Right atrium auricular region (tissue), 2 donors: ENCODE results near the gene SYNPO2. TPM values are rescaled to one million over a fixed set of nuclear protein-coding genes. Genes with fewer than 3 reads are reported as not detected.
A peak's percentile ranks its signal among the peaks of the same experiment; 100 is the strongest.

Source experiments
- DNase-seq: peaks from one replicate; pipeline ENCODE4 v3.0.0-alpha.2; 2019; ENCODE audit warnings: low spot score
- H3K27ac ChIP-seq, 2 donors: fragments of 200-600 bp; sonication (generic); 1 replicate in 1 of 2; 2 replicates in 1 of 2; pipeline ENCODE4 v1.5.1; 2016 to 2019
- H3K27me3 ChIP-seq, 2 donors: fragments of 200-600 bp; sonication (generic); one replicate each; pipeline versions ENCODE4 v1.5.1 to v1.6.0; 2017 to 2019
- H3K36me3 ChIP-seq: fragments of 200-600 bp; sonication (generic); one replicate; pipeline ENCODE4 v1.5.1; 2016
- H3K4me1 ChIP-seq, 2 donors: fragments of 200-600 bp; sonication (generic); one replicate each; pipeline versions ENCODE4 v1.5.1 to v1.6.0; 2017 to 2019
- H3K4me3 ChIP-seq, 2 donors: fragments of 200-600 bp; sonication (generic); 1 replicate in 1 of 2; 2 replicates in 1 of 2; pipeline ENCODE4 v1.5.1; 2017 to 2019; ENCODE audit warnings: mild to moderate bottlenecking in 1 of 2, moderate library complexity in 1 of 2
- H3K9me3 ChIP-seq, 2 donors: fragments of 200-600 bp; sonication (generic); one replicate each; pipeline ENCODE4 v1.5.1; 2019
- total RNA-seq, 2 donors: library from RNA; depleted of rRNA; stranded (reverse); fragments of >200 nt; gene quantifications; one replicate each; pipeline ENCODE4 v1.1.0, GENCODE V29; 2016
- TF ChIP-seq, protein P1 (sequence below), 2 donors: fragments of 200-600 bp; sonication (generic); IDR thresholded peaks; one replicate each; pipeline ENCODE4 v1.5.1; 2019; ENCODE audit warnings: antibody characterized with exemption in 2 of 2

Gene SYNPO2
- total RNA-seq, 2 donors from 2014 or later, result 85.3 to 152 TPM

DNA sequence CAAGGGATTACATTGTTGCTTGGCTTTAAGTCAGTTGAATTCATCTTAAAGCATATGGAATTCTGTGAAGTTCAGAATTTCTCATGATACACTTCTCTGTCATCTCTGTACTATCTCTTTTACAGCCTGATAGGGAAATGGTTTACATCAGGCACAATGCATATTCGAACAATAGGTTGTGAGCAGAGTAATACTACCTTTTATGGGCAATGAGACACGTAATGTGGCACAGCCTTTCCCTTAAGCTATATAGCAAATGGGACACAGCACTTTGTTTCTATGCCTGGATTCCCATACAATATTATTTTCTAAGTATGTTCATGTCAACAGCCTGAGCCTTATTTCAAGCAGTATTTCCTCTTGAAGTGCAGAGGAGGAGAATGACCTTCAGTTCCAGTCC, 58.4 kb downstream of the SYNPO2 start:
- H3K36me3 ChIP-seq, result no peaks in the 10 kb centered on the region
- no peak overlapping the region for H3K27ac ChIP-seq
- H3K4me3 ChIP-seq, result no peak overlapping the region
- H3K4me1 ChIP-seq, result peaks cover 0 to 31% of the 10 kb centered on the region in 2 donors
- H3K9me3 ChIP-seq, result no peaks in the 10 kb centered on the region
- TF ChIP-seq, protein P1, sequence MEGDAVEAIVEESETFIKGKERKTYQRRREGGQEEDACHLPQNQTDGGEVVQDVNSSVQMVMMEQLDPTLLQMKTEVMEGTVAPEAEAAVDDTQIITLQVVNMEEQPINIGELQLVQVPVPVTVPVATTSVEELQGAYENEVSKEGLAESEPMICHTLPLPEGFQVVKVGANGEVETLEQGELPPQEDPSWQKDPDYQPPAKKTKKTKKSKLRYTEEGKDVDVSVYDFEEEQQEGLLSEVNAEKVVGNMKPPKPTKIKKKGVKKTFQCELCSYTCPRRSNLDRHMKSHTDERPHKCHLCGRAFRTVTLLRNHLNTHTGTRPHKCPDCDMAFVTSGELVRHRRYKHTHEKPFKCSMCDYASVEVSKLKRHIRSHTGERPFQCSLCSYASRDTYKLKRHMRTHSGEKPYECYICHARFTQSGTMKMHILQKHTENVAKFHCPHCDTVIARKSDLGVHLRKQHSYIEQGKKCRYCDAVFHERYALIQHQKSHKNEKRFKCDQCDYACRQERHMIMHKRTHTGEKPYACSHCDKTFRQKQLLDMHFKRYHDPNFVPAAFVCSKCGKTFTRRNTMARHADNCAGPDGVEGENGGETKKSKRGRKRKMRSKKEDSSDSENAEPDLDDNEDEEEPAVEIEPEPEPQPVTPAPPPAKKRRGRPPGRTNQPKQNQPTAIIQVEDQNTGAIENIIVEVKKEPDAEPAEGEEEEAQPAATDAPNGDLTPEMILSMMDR (IDR thresholded peaks at IDR 0.05), result no peak
- H3K27me3 ChIP-seq, result no peaks in the 10 kb centered on the region
- DNase-seq, result no peak

DNA sequence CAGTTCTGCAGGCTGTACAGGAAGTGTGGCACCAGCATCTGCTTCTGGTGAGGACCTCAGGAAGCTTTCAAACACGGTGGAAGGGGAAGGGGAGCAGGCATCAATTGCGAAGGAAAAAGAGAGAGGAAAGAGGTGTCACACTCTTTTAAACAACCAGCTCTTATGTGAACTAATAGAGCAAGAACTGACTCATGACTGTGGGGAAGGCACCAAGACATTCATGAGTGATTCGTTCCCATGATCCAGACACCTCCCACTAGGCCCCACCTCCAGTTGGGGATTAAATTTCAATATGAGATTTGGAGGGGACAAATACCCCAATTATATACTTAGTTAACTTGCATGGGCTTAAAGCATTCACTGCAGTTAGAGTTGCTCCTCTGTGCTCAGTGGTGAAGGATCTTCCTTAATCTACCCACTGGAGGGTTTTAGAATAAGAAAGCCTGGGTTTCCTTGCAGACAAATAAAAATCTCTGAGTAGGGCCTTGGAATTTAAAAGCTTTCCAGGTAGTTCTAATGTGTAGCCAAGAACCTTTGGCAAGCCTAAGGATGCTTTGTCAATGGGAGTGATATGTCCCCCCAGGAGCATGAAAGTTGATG, 60.0 kb downstream of the SYNPO2 start:
- no peak for DNase-seq
- Histone ChIP-seq H3K27ac (no peak overlapping the region), H3K4me3 (no peak overlapping the region), H3K9me3 (no peaks in the 10 kb centered on the region), H3K27me3 (no peaks in the 10 kb centered on the region), H3K36me3 (no peaks in the 10 kb centered on the region), H3K4me1 (peaks cover 0 to 37% of the 10 kb centered on the region in 2 donors)
- TF ChIP-seq, protein P1 (IDR thresholded peaks at IDR 0.05), result no peak

DNA sequence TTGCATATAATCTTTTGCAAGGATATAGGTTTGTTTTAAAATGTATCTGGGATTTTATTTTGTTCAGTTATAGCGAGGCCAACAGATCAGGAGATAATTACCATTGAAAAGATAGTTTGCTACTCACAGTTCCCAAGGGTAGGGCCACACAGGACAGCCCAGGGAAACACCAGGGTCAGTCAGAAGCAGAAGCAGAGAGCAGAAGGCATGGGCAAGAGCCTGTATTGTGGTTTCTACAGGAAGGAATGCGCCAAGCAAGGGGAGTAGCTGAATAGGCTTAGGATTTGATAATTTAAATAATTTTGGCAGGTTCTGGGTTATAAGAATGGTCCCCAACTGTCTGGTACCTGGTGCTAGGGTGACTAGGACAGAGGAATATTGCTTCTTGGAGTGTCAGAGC, 61.6 kb downstream of the SYNPO2 start:
- no peak overlapping the region for H3K27ac ChIP-seq
- H3K27me3 ChIP-seq, result no peaks in the 10 kb centered on the region
- TF ChIP-seq, protein P1 (IDR thresholded peaks at IDR 0.05), result no peak
- no peaks in the 10 kb centered on the region for H3K36me3 ChIP-seq
- no peaks in the 10 kb centered on the region for H3K9me3 ChIP-seq
- DNase-seq, result no peak
- H3K4me1 ChIP-seq, result peaks cover 0 to 43% of the 10 kb centered on the region in 2 donors
- H3K4me3 ChIP-seq, result no peak overlapping the region

- TF ChIP-seq, protein P1 (IDR thresholded peaks at IDR 0.05), result no peak
- DNase-seq, result no peak
- Histone ChIP-seq H3K27ac (no peak overlapping the region), H3K36me3 (no peaks in the 10 kb centered on the region), H3K4me1 (peaks cover 0 to 47% of the 10 kb centered on the region in 2 donors), H3K9me3 (no peaks in the 10 kb centered on the region), H3K27me3 (no peaks in the 10 kb centered on the region), H3K4me3 (no peak overlapping the region)
These were observed 62.4 kb downstream of the SYNPO2 start for GRCh38 chr4:118950929-118951570.

DNA sequence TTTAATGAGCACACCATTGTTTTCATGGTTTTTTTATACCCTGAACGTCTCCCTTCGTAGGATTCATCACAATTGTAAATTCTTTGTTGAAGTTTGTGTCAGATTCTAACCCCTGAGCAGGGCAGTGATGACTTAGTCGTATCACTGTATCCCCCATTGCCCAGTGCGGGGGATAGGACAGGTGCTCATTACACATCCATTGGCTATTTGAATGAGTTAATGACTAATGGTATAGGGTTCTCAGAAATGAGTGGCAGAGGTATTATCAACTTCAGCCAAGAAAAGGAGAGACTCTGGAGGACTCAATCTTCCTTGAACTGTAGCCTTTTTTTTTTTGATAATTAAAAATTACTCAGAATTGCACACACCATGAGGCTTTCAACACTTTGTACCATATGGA, 64.6 kb downstream of the SYNPO2 start:
- Histone ChIP-seq H3K36me3 (no peaks in the 10 kb centered on the region), H3K4me1 (peaks cover 0 to 61% of the 10 kb centered on the region in 2 donors), H3K4me3 (no peak overlapping the region), H3K27ac (peak overlapping the region; percentile 32 to 36), H3K9me3 (no peaks in the 10 kb centered on the region), H3K27me3 (no peaks in the 10 kb centered on the region)
- TF ChIP-seq, protein P1 (IDR thresholded peaks at IDR 0.05), result no peak
- DNase-seq, result no peak
